ENCODE results near the gene EXD3.

DNA sequence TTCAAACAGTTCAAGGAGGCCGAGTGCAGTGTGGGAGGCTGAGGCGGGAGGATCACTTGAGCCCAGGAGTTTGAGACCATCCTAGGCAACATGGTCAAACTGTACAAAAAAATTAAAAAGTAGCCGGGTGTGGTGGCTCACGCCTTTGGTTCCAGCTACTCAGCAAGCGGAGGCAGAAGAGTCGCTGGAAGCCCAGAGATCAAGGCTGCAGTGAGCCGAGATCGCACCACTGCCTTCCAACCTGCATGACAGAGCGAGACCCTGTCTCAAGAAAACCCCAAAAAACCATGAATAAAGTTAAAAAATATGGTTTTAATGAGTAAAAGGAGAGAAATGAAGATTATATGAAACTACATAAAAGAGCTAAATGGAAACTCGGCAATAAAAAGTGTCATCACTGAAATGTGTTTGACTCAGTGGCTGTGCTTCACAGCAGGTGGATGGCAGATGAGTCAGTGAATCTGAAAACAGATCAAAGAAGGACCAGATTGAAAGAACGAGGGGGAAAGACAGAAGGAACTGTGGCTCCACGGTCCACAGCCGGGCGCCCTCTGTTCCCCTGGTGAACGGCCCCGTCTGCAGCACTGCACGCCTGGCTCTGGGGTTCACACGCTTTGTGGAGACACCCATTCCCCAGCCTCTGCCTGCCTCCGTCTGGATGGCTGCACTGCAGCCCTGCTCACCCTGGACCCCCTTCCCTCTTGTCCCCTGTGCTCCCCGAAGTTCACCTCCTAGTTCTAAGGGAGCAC lies 25.1 kb downstream of the EXD3 start:
- TF ChIP-seq, protein P1, sequence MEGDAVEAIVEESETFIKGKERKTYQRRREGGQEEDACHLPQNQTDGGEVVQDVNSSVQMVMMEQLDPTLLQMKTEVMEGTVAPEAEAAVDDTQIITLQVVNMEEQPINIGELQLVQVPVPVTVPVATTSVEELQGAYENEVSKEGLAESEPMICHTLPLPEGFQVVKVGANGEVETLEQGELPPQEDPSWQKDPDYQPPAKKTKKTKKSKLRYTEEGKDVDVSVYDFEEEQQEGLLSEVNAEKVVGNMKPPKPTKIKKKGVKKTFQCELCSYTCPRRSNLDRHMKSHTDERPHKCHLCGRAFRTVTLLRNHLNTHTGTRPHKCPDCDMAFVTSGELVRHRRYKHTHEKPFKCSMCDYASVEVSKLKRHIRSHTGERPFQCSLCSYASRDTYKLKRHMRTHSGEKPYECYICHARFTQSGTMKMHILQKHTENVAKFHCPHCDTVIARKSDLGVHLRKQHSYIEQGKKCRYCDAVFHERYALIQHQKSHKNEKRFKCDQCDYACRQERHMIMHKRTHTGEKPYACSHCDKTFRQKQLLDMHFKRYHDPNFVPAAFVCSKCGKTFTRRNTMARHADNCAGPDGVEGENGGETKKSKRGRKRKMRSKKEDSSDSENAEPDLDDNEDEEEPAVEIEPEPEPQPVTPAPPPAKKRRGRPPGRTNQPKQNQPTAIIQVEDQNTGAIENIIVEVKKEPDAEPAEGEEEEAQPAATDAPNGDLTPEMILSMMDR (IDR thresholded peaks at IDR 0.05), result no peak
- no peak for TF ChIP-seq POLR2A (IDR thresholded peaks at IDR 0.05)
